H7 (cell line): ENCODE data around the gene SCGB2B2. TPM values are rescaled to one million over a fixed set of nuclear protein-coding genes. Genes with fewer than 3 reads are reported as not detected.
"Not testable (repeated sequence)": the region's sequence is repeated elsewhere in the genome, so short reads cannot be mapped to it uniquely, and the experiment has no call there.

Experiments
- DNase-seq: peaks from one replicate; pipeline ENCODE4 v3.0.0; 2012
- H3K27me3 ChIP-seq: 2 replicates; pipeline ENCODE4 v1.6.0; 2011; ENCODE audit warnings: mild to moderate bottlenecking, low read length; ENCODE audit not compliant: control insufficient read depth, insufficient read depth
- H3K36me3 ChIP-seq: replicated peaks from 2 replicates; pipeline ENCODE4 v1.5.1; 2011; ENCODE audit warnings: low read length; ENCODE audit not compliant: control insufficient read depth, insufficient read depth
- H3K4me3 ChIP-seq: 2 replicates; pipeline ENCODE4 v1.5.1; 2011; ENCODE audit warnings: low read depth, mild to moderate bottlenecking, control low read depth, low read length, moderate library complexity; ENCODE audit not compliant: insufficient read depth
- total RNA-seq: library from RNA; depleted of rRNA; stranded (reverse); fragments of >200 nt; shearing (Covaris generic); gene quantifications from 2 replicates; pipeline ENCODE4 v1.2.3, GENCODE V29; 2014; rRNA removed

SCGB2B2 gene
- not detected in 2 replicates for total RNA-seq

GRCh38 chr19:34676697-34677385 is at the start of gene SCGB2B2:
SCGB2B2 (minus strand) TSS chr19:34677159; CDS start chr19:34594563, 82,596 bp downstream.
- Histone ChIP-seq H3K36me3 (peaks cover 5% of the 10 kb centered on the region), H3K4me3 (peak within 1 kb of the TSS; percentile 80), H3K27me3 (peaks cover 2% of the 10 kb centered on the region; the same call in 1 of the 2 replicates)
- no peak for DNase-seq

- Histone ChIP-seq H3K27me3 (no peaks in the 10 kb centered on the region), H3K4me3 (no peak overlapping the region)
- DNase-seq, result no peak
Observed at GRCh38 chr19:34725400-34725799, 48.4 kb upstream of the SCGB2B2 start.

GRCh38 chr19:34722353-34722752 is 45.4 kb upstream of the SCGB2B2 start:
- H3K36me3 ChIP-seq, result no peaks in the 10 kb centered on the region
- DNase-seq, result no peak
- H3K27me3 ChIP-seq, result no peaks in the 10 kb centered on the region
- H3K4me3 ChIP-seq, result no peak overlapping the region

More at GRCh38 chr19:34725400-34725799, 48.4 kb upstream of the SCGB2B2 start:
- no peaks in the 10 kb centered on the region for H3K36me3 ChIP-seq

- Histone ChIP-seq H3K4me3 (no peak overlapping the region), H3K36me3 (no peaks in the 10 kb centered on the region), H3K27me3 (no peaks in the 10 kb centered on the region)
- DNase-seq, result no peak
Observed at GRCh38 chr19:34715357-34715756, 38.4 kb upstream of the SCGB2B2 start.

- no peaks in the 10 kb centered on the region for H3K36me3 ChIP-seq
- no peak overlapping the region for H3K4me3 ChIP-seq
- H3K27me3 ChIP-seq, result no peaks in the 10 kb centered on the region
- no peak for DNase-seq
Observed at GRCh38 chr19:34713262-34713637, 36.3 kb upstream of the SCGB2B2 start.

GRCh38 chr19:34712395-34713261 is 35.7 kb upstream of the SCGB2B2 start:
- Histone ChIP-seq H3K4me3 (no peak overlapping the region), H3K27me3 (no peaks in the 10 kb centered on the region), H3K36me3 (no peaks in the 10 kb centered on the region)
- DNase-seq, result peak; percentile 57

- Histone ChIP-seq H3K27me3 (no peaks in the 10 kb centered on the region), H3K36me3 (no peaks in the 10 kb centered on the region), H3K4me3 (no peak overlapping the region)
- DNase-seq, result peak; percentile 10
Observed at GRCh38 chr19:34711890-34712289, 34.9 kb upstream of the SCGB2B2 start.

- DNase-seq, result no peak
- Histone ChIP-seq H3K4me3 (no peak overlapping the region), H3K36me3 (no peaks in the 10 kb centered on the region), H3K27me3 (no peaks in the 10 kb centered on the region)
Observed at GRCh38 chr19:34707661-34708060, 30.7 kb upstream of the SCGB2B2 start.

- H3K36me3 ChIP-seq, result no peaks in the 10 kb centered on the region
- DNase-seq, result no peak
- H3K4me3 ChIP-seq, result no peak overlapping the region
- no peaks in the 10 kb centered on the region for H3K27me3 ChIP-seq
Observed at GRCh38 chr19:34692549-34692948, 15.6 kb upstream of the SCGB2B2 start.

- H3K36me3 ChIP-seq, result no peaks in the 10 kb centered on the region
- no peak overlapping the region for H3K4me3 ChIP-seq
- no peaks in the 10 kb centered on the region for H3K27me3 ChIP-seq
- no peak for DNase-seq
Observed at GRCh38 chr19:34690372-34690771, 13.4 kb upstream of the SCGB2B2 start.

GRCh38 chr19:34688592-34688991 is 11.6 kb upstream of the SCGB2B2 start:
- DNase-seq, result no peak
- Histone ChIP-seq H3K4me3 (no peak overlapping the region), H3K36me3 (no peaks in the 10 kb centered on the region; the same call in 1 of the 2 replicates), H3K27me3 (no peaks in the 10 kb centered on the region)

GRCh38 chr19:34687348-34687747 is 10.4 kb upstream of the SCGB2B2 start:
- Histone ChIP-seq H3K27me3 (no peaks in the 10 kb centered on the region), H3K4me3 (no peak overlapping the region), H3K36me3 (no peaks in the 10 kb centered on the region; the same call in none of the 2 replicates)
- no peak for DNase-seq

- no peak overlapping the region for H3K4me3 ChIP-seq
- H3K36me3 ChIP-seq, result peaks cover under 1% of the 10 kb centered on the region
- no peaks in the 10 kb centered on the region for H3K27me3 ChIP-seq
- DNase-seq, result no peak
Observed at GRCh38 chr19:34686455-34686854, 9.5 kb upstream of the SCGB2B2 start.

GRCh38 chr19:34685266-34685665 is 8.3 kb upstream of the SCGB2B2 start:
- H3K36me3 ChIP-seq, H3K27me3 ChIP-seq, DNase-seq, H3K4me3 ChIP-seq: not testable (repeated sequence)

GRCh38 chr19:34681478-34681877 is 4.5 kb upstream of the SCGB2B2 start:
- no peak for DNase-seq
- peaks cover 5% of the 10 kb centered on the region for H3K36me3 ChIP-seq

More at GRCh38 chr19:34681478-34681877, 4.5 kb upstream of the SCGB2B2 start:
- no peak overlapping the region for H3K4me3 ChIP-seq
- no peaks in the 10 kb centered on the region for H3K27me3 ChIP-seq
